Activated CD4-positive, CD25-positive, alpha-beta regulatory T cell treated with anti-CD3 and anti-CD28 coated beads, Interleukin-2, amount 50 U/mL, for 72 hours (primary cell): ENCODE data around the gene RFX1.
A peak's percentile ranks its signal among the peaks of the same experiment; 100 is the strongest.

ENCODE experiments used
- DNase-seq: peaks from one replicate; pipeline ENCODE4 v3.0.0; 2021

Gene RFX1

DNA sequence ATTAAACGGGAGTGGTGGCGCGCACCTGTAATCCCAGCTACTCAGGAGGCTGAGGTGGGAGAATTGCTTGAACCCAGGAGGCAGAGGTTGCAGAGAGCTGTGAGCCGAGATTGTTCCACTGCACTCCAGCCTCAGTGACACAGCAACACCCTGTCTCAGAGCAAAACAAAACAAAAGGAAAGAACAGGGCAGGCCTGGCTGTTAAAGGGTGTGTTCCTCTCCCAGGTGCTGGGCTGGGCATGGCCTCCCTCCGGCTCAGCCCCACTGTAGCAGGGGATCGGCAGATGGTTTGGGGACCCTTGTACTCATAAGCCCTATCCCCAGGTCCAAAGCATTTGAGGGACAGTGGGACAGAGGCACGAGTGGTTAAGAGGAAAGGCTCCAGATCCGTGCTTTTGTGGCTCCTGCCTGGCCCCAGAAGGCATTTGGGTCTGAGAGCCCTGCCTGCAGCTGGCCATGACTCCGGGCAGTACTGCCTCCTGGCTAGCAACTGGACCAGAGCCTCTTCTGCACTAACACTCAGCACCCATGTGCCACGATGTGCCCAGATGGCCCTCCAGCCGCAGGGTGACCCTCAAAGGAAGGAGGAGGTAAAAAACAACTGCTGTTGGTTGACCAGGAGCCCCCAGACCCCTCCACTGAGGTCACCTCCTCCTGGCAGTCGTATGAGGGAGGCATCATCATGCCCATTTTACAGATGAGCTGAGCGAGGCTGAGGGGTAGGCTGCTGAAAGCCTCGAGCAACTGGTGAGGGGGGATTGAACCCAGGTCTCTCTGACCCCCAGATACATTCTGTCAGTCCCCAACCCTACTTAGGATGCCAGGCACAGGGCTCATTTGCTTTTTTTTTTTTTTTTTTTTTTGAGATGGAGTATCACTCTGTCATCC, 10.0 kb downstream of the RFX1 start:
- DNase-seq: no peak

GRCh38 chr19:13995017-13995728, 10.9 kb downstream of the RFX1 start:
- no peak for DNase-seq

DNA sequence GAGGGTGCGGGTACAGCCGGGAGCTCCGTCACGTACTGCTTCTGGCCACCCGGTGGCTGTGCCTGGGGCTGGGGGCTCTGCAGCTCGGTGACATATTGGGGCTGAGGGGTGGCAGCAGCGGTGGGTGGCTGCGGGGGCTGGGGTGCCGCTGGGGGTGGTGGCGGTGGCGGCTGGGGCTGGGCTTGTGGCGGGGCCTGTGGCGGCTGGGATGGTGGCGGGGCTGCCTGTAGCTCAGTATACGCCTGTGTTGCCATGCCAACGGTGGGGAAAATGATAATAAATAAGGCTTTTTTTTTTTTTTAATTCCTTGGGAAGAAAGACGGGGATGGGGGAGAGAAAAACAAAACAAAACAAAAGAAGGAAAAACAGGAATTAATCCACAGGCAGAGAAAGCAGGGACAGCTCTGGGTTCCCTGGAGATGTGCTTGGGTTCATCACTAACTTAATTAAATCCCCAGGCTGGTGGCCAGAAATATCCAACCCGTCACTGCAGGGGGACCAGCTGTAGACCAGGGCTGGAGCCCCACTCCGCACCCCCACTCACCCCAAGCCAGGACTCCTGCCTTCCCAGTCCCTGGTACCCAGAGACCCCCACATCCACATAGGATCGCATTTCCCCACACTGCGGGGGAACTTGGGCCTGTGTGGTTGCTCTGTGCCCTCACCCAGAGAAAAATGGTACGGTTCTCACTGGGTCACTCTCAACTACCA, 12.4 kb downstream of the RFX1 start:
- DNase-seq: no peak

GRCh38 chr19:13992025-13992424, 14.1 kb downstream of the RFX1 start:
- DNase-seq: no peak

DNA sequence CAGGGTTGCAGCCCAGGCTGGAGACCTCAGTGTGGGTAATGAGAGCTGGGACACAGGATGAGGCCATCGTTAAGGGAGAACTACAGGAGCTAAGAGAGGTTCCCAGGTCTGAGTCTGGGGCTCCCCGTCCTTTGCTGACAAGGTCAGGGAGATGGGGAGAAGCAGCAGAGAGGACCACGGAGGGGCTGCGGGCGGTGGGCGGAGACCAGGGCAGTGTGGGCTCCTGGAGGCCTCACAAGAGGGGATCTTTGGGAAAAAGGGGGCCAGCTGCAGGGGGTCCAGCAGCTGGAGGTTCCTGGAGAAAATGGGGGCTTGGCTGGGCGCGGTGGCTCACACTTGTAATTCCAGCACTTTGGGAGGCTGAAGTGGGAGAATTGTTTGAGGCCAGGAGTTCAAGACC, 16.0 kb downstream of the RFX1 start:
- DNase-seq: no peak

GRCh38 chr19:13989487-13989886, 16.6 kb downstream of the RFX1 start:
- DNase-seq: no peak

- no peak for DNase-seq
These were observed 18.8 kb downstream of the RFX1 start for GRCh38 chr19:13987101-13987890.

DNA sequence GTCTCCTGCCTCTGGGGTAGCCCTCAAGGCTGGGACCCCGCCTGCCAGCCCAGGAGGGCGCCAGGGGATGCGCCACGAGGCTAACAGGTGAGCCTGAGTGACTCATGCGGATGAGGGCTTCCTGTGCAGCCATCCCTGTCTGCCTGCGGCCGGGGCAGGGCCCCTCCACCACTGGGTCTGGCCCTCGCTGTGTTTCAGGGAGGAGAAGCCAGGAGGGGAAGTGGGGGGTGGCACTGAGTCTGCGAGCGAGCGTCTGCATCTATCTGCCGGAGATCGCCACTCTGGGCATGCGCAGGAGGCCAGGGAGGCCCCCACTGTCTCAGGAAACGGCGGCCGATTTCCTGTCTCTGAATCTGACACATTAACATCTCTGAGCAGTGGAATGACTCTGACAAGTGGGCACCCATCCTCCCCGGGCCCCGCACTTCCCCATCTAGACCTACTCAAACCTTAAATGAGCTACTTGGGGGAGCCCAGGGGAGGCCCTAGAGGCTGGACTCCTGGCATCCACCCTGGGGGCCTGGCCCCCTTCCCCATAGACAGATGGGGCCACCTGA, 19.7 kb downstream of the RFX1 start:
- peak; percentile 96 for DNase-seq

DNA sequence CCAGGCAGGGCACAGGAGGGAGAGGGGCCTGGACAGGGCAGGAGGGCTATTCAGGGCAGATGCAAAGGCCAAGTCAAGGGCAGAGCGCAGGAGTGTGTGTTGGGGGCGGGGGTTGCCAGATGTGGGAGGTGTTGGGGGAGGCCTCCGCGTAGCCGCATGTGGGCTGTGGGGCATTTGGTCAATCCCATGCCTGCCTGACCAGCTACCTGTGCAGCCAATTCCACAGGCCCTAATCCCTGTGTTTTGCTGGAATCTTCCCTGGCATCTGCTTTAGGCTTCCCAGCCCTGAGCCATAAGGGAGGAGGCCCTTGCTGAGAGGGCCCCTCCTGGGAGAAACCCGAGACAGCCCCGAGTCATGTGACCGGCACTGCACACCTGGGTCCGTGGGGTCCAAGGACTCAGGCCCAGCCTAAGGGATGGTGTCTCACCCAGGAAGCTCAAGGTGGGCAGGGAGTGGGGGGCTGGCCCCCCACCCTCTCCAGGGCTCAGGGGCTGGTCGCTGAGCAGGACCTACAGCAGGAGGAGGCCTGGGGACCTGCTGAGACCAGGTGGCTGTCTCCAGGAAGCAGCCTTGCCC, 20.3 kb downstream of the RFX1 start:
- DNase-seq: no peak

- no peak for DNase-seq
These were observed 21.0 kb downstream of the RFX1 start for GRCh38 chr19:13984875-13985741.

GRCh38 chr19:13984186-13984585, 21.9 kb downstream of the RFX1 start:
- no peak for DNase-seq

DNA sequence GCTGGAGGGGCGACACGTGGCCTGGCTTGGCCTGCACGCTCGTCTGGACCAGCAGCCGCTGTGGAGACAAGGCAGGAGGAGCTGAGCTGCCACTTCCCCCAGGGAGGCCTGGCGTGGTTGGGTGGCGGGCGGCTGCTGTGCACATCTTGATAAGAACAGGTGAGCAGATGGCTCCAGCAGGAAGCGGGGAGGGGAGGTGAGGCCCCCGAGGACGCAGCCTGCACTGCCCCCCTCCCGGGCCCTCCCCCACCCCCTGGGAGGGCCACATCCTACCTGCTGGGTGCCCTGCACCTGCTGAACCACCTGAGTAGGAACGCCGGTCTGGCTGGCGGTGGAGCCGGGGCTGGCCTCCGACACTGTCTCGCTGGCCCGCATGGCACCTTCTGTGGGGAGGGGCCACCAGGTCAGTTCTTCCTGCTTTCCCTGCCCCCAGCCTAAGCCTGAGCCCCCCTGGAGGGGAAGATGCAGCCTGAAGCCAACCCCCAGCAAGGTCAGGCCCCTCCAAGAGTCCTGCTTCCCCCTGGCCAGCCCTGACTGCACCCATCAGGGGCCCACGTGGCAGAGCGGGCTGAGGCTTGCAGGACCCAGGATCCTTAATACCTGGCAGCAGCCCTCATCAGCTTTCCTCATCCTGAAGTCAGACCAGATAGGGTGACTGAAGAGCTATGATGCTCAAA, 22.8 kb downstream of the RFX1 start:
- DNase-seq: peak; percentile 39

- DNase-seq: no peak
These were observed 23.3 kb downstream of the RFX1 start for GRCh38 chr19:13982773-13983172.

GRCh38 chr19:13981988-13982501, 24.1 kb downstream of the RFX1 start:
- no peak for DNase-seq

GRCh38 chr19:13981467-13981866, 24.7 kb downstream of the RFX1 start:
- no peak for DNase-seq

GRCh38 chr19:13981021-13981420, 25.1 kb downstream of the RFX1 start:
- no peak for DNase-seq

DNA sequence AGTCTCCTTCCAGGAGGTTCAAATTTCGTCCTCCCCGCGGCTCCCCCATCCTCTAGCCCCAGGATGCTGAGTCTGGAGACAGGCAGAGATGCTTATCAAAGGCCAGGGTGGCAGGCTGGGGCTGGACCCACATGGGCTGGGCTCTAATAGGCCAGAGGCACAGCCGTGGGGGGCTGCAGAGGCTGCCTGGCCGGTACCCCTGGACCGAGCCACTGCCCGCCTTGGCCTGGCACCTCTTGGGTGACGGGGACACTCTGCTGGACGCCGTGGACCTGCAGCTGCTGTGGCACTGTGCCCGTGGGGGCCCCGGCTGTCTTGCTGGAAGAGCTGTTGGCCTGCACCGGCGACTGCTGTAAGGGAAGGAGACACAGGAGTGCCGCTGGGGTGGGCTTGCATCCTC, 25.8 kb downstream of the RFX1 start:
- DNase-seq: no peak

DNA sequence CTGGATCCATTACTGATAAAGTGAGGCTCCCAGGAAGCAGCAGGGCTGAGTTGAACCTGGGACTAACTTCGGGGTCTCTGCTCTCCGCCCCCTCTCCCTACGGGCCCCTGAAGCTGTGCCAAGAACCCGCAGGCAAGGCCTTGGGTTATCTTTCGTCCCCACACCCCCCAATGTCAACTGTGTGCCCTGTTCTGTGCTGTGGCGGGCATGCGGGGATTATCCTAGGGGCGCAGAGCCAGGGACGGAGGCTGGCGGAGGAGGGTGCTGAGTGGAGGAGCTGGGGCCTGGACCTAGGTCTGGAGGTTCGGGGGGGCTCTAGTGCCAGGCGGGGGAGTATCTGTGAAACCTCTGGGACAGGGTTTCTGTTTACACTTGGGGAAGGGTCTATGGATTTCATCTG, 26.4 kb downstream of the RFX1 start:
- no peak for DNase-seq

DNA sequence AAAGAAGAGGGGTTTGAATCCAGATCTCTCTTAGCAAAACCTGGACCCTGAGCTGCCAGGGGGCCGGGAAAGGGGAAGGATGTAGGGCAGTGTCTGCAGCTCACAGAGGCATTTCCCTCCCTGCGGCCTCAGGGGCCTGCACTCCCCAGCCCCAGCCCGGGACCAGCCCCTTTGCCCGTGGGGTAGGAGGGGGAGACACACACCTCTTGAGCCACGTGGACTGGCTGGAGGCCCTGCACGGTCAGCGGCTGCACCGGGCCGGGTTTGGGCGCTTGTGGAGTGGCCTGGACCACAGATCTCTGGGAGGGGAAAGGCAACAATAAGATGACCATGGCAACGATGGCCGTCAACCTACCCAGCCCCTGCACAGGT, 26.9 kb downstream of the RFX1 start:
- DNase-seq: no peak
